Omental fat pad (tissue), 4 donors: ENCODE results near the gene COA8. TPM values are rescaled to one million over a fixed set of nuclear protein-coding genes. Genes with fewer than 3 reads are reported as not detected.

Experiments used
- ATAC-seq: fragments of 150-250 bp; one replicate; pipeline ENCODE4 v1.9.1; 2016; ENCODE audit warnings: mild to moderate bottlenecking, moderate library complexity; ENCODE audit not compliant: low FRiP score
- DNase-seq: peaks from one replicate; pipeline ENCODE4 v3.0.0-alpha.2; 2019; ENCODE audit warnings: low spot score
- CTCF ChIP-seq, 3 donors: fragments of 450-650 bp; IDR thresholded peaks; one replicate each; pipeline ENCODE4 v1.5.1; 2016 to 2017; ENCODE audit warnings: antibody characterized with exemption in 3 of 3, mild to moderate bottlenecking in 3 of 3, moderate library complexity in 2 of 3
- total RNA-seq, 4 donors: library from RNA; depleted of rRNA; stranded (reverse); fragments of >200 nt; gene quantifications; one replicate each; pipeline ENCODE4 v1.1.0, GENCODE V29; 2016

Gene COA8
- total RNA-seq, 4 donors from 2014 or later, result 15.3 to 61.5 (median 27.5) TPM

- no peak for TF ChIP-seq CTCF (IDR thresholded peaks at IDR 0.05)
- ATAC-seq, result no peak
- DNase-seq, result no peak
These were observed 463 bp downstream of the COA8 start for GRCh38 chr14:103563226-103563620.

GRCh38 chr14:103563844-103564505 lies 1.2 kb downstream of the COA8 start:
- DNase-seq, result no peak
- TF ChIP-seq CTCF (IDR thresholded peaks at IDR 0.05), result no peak
- no peak for ATAC-seq

GRCh38 chr14:103568952-103569351 lies 6.2 kb downstream of the COA8 start:
- no peak for ATAC-seq
- DNase-seq, result no peak

GRCh38 chr14:103569408-103569807 lies 6.6 kb downstream of the COA8 start:
- TF ChIP-seq CTCF (IDR thresholded peaks at IDR 0.05), result no peak
- ATAC-seq (no peak), DNase-seq (no peak)

More at GRCh38 chr14:103568952-103569351, 6.2 kb downstream of the COA8 start:
- no peak for TF ChIP-seq CTCF (IDR thresholded peaks at IDR 0.05)

- ATAC-seq (no peak), DNase-seq (no peak)
- TF ChIP-seq CTCF (IDR thresholded peaks at IDR 0.05), result no peak
These were observed 11.3 kb downstream of the COA8 start for GRCh38 chr14:103574104-103574503.

GRCh38 chr14:103574707-103575285 lies 12.0 kb downstream of the COA8 start:
- DNase-seq, result no peak

More at GRCh38 chr14:103574707-103575285, 12.0 kb downstream of the COA8 start:
- TF ChIP-seq CTCF (IDR thresholded peaks at IDR 0.05), result no peak
- ATAC-seq, result no peak
